ENCODE results near the gene PAK5. TPM values are rescaled to one million over a fixed set of nuclear protein-coding genes. Genes with fewer than 3 reads are reported as not detected.

Gene PAK5
- polyA plus RNA-seq, 1 of the 3 experiments (the other 2 are of a cell fraction): 0.03 TPM

GRCh38 chr20:9789131-9789530 lies 49.7 kb downstream of the PAK5 start:
- Histone ChIP-seq H3K27ac (ENCODE audit: low read depth in 2 of 2, low read length in 1 of 2) (no peak overlapping the region), H3K4me2 (no peak overlapping the region), H3F3A (replicated peaks; ENCODE audit: insufficient read depth) (no peaks in the 10 kb centered on the region), H3K9ac (no peak overlapping the region), H3K4me3 (ENCODE audit: low read depth in 2 of 2, low read length in 1 of 2) (no peak overlapping the region), H3K79me2 (ENCODE audit: insufficient read depth) (no peaks in the 10 kb centered on the region), H3K27me3 (ENCODE audit: insufficient read depth) (no peaks in the 10 kb centered on the region), H3K9me3 (no peaks in the 10 kb centered on the region), H4K20me1 (ENCODE audit: insufficient read depth) (no peaks in the 10 kb centered on the region), H3K4me1 (ENCODE audit: control insufficient read depth in 1 of 2, insufficient read depth in 2 of 2, low read depth in 1 of 2, low read length in 1 of 2) (no peaks in the 10 kb centered on the region; a peak in 1 of 4 replicates), H2AFZ (ENCODE audit: low read depth) (no peak overlapping the region), H3K36me3 (replicated peaks in 1 of 2; ENCODE audit: control insufficient read depth in 1 of 2, insufficient read depth in 2 of 2, low read length in 1 of 2) (no peaks in the 10 kb centered on the region), H3K9me2 (0 out of 2 replicates have a peak, but pooled peaks cover 3% of the 10 kb centered on the region)
- TF ChIP-seq CHD2 (IDR thresholded peaks at IDR 0.05; ENCODE audit: low read length, partially characterized antibody) (no peak), SMC3 (IDR thresholded peaks at IDR 0.05; ENCODE audit: low read depth, low read length) (no peak), TEAD4 (IDR thresholded peaks at IDR 0.05; ENCODE audit: borderline replicate concordance, insufficient read depth) (no peak), USF2 (IDR thresholded peaks at IDR 0.05; ENCODE audit: borderline replicate concordance, low read depth, low read length) (no peak), PBX3 (IDR thresholded peaks at IDR 0.05) (no peak)
- WGBS (ENCODE audit: low lambda C conversion rate): 16% methylated on average over 2 of the region's 2 CpGs
- no peak for DNase-seq
- ChIA-PET CTCF (interaction anchor here (1.3 kb wide), 2 partner anchors 21 to 172 kb away, joined by 3 to 6 read pairs; no protein-coding TSS in a partner anchor), POLR2A (no interaction called here)

GRCh38 chr20:9775176-9775575 lies 63.7 kb downstream of the PAK5 start:
- ChIA-PET POLR2A (no interaction called here), CTCF (interaction anchor here (0.8 kb wide), 1 partner anchor 138 kb away, joined by 3 read pairs; no protein-coding TSS in a partner anchor)
- Histone ChIP-seq H3K4me2 (no peak overlapping the region), H3K27me3 (ENCODE audit: insufficient read depth) (no peaks in the 10 kb centered on the region), H3K27ac (ENCODE audit: low read depth in 2 of 2, low read length in 1 of 2) (no peak overlapping the region), H3K4me1 (ENCODE audit: control insufficient read depth in 1 of 2, insufficient read depth in 2 of 2, low read depth in 1 of 2, low read length in 1 of 2) (no peaks in the 10 kb centered on the region), H3K9me3 (no peaks in the 10 kb centered on the region), H3K9me2 (no peaks in the 10 kb centered on the region), H3F3A (replicated peaks; ENCODE audit: insufficient read depth) (no peaks in the 10 kb centered on the region), H3K79me2 (ENCODE audit: insufficient read depth) (no peaks in the 10 kb centered on the region), H2AFZ (ENCODE audit: low read depth) (no peak overlapping the region), H3K4me3 (ENCODE audit: low read depth in 2 of 2, low read length in 1 of 2) (no peak overlapping the region), H3K9ac (no peak overlapping the region), H4K20me1 (ENCODE audit: insufficient read depth) (no peaks in the 10 kb centered on the region), H3K36me3 (replicated peaks in 1 of 2; ENCODE audit: control insufficient read depth in 1 of 2, insufficient read depth in 2 of 2, low read length in 1 of 2) (no peaks in the 10 kb centered on the region)
- 83% methylated on average over 3 of the region's 3 CpGs for WGBS (ENCODE audit: low lambda C conversion rate)
- DNase-seq: no peak
- TF ChIP-seq FOSL2 (IDR thresholded peaks at IDR 0.05; ENCODE audit: borderline replicate concordance, low read depth) (no peak), MAX (IDR thresholded peaks at IDR 0.05; ENCODE audit: low read depth) (no peak)

- DNase-seq: no peak
- Histone ChIP-seq H3F3A (replicated peaks; ENCODE audit: insufficient read depth) (no peaks in the 10 kb centered on the region), H3K9me2 (no peaks in the 10 kb centered on the region), H3K4me1 (ENCODE audit: control insufficient read depth in 1 of 2, insufficient read depth in 2 of 2, low read depth in 1 of 2, low read length in 1 of 2) (no peaks in the 10 kb centered on the region; a peak in 1 of 4 replicates), H3K9me3 (no peaks in the 10 kb centered on the region), H3K4me2 (no peak overlapping the region), H4K20me1 (ENCODE audit: insufficient read depth) (no peaks in the 10 kb centered on the region), H3K79me2 (ENCODE audit: insufficient read depth) (no peaks in the 10 kb centered on the region), H3K27ac (ENCODE audit: low read depth in 2 of 2, low read length in 1 of 2) (no peak overlapping the region), H3K4me3 (ENCODE audit: low read depth in 2 of 2, low read length in 1 of 2) (no peak overlapping the region), H2AFZ (ENCODE audit: low read depth) (no peak overlapping the region), H3K27me3 (ENCODE audit: insufficient read depth) (no peaks in the 10 kb centered on the region), H3K9ac (no peak overlapping the region), H3K36me3 (replicated peaks in 1 of 2; ENCODE audit: control insufficient read depth in 1 of 2, insufficient read depth in 2 of 2, low read length in 1 of 2) (no peaks in the 10 kb centered on the region)
- WGBS (ENCODE audit: low lambda C conversion rate): 72% methylated on average over 6 of the region's 6 CpGs
- TF ChIP-seq FOXJ3 (CRISPR knock-in tag; IDR thresholded peaks at IDR 0.05) (no peak), SMC3 (IDR thresholded peaks at IDR 0.05; ENCODE audit: low read depth, low read length) (no peak), NFIC (IDR thresholded peaks at IDR 0.05; ENCODE audit: borderline replicate concordance) (no peak), USF1 (IDR thresholded peaks at IDR 0.05; ENCODE audit: borderline replicate concordance, low read depth) (no peak)
- ChIA-PET CTCF (interaction anchor here (1.5 kb wide), 1 partner anchor 12 kb away, joined by 5 read pairs; no protein-coding TSS in a partner anchor), POLR2A (no interaction called here)
Measured at GRCh38 chr20:9769954-9770353, 68.9 kb downstream of the PAK5 start.

All from SK-N-SH (cell line).